ENCODE results near the gene BFSP1. TPM values are rescaled to one million over a fixed set of nuclear protein-coding genes. Genes with fewer than 3 reads are reported as not detected.

BFSP1 gene
- total RNA-seq, 4 donors from 2014 or later = 0.18 to 0.46 TPM; not detected in 2

GRCh38 chr20:17558941-17559304 is 27.7 kb upstream of the BFSP1 start:
- in situ Hi-C loops (cut with MboI; ENCODE audit: low sequenced_read_pairs in 4 of 4) (no loop called here), intact Hi-C loops (cut with DNase I; ENCODE audit: low total_unique reads) (no loop called here)
- no peaks in the 10 kb centered on the region for H3K36me3 ChIP-seq
- no peaks in the 10 kb centered on the region for H3K9me3 ChIP-seq
- H3K4me1 ChIP-seq = no peaks in the 10 kb centered on the region
- no peak for TF ChIP-seq CTCF (IDR thresholded peaks at IDR 0.05 in 4 of 5, conservative IDR thresholded peaks at IDR 0.05 in 1 of 5)
- no peak for TF ChIP-seq POLR2A (IDR thresholded peaks at IDR 0.05)
- DNase-seq = no peak
- H3K27ac ChIP-seq = peak overlapping the region; percentile 24 to 74 (median 61)
- H3K27me3 ChIP-seq = no peaks in the 10 kb centered on the region
- ATAC-seq = no peak
- H3K4me3 ChIP-seq = no peak overlapping the region

GRCh38 chr20:17558154-17558940 is 27.2 kb upstream of the BFSP1 start:
- peak in 1 of 2 donors; percentile 55 for ATAC-seq
- Histone ChIP-seq H3K36me3 (no peaks in the 10 kb centered on the region), H3K4me1 (no peaks in the 10 kb centered on the region), H3K27me3 (no peaks in the 10 kb centered on the region), H3K27ac (peak overlapping the region; percentile 24 to 74 (median 61)), H3K9me3 (no peaks in the 10 kb centered on the region), H3K4me3 (no peak overlapping the region)
- DNase-seq = no peak
- intact Hi-C loops (cut with DNase I; ENCODE audit: low total_unique reads) = no loop called here
- in situ Hi-C loops (cut with MboI; ENCODE audit: low sequenced_read_pairs in 4 of 4) = no loop called here
- TF ChIP-seq POLR2A (IDR thresholded peaks at IDR 0.05) (no peak), CTCF (IDR thresholded peaks at IDR 0.05 in 4 of 5, conservative IDR thresholded peaks at IDR 0.05 in 1 of 5) (no peak)

- DNase-seq (no peak), ATAC-seq (no peak)
- no peaks in the 10 kb centered on the region for H3K9me3 ChIP-seq
- intact Hi-C loops (cut with DNase I; ENCODE audit: low total_unique reads) = no loop called here
- TF ChIP-seq POLR2A (IDR thresholded peaks at IDR 0.05) (no peak), CTCF (IDR thresholded peaks at IDR 0.05 in 4 of 5, conservative IDR thresholded peaks at IDR 0.05 in 1 of 5) (no peak)
- H3K36me3 ChIP-seq = no peaks in the 10 kb centered on the region
- in situ Hi-C loops (cut with MboI; ENCODE audit: low sequenced_read_pairs in 4 of 4) = no loop called here
- H3K4me1 ChIP-seq = no peaks in the 10 kb centered on the region
- H3K27ac ChIP-seq = peak overlapping the region; percentile 24 to 74 (median 61)
- no peaks in the 10 kb centered on the region for H3K27me3 ChIP-seq
- no peak overlapping the region for H3K4me3 ChIP-seq
These were observed 26.5 kb upstream of the BFSP1 start for GRCh38 chr20:17557675-17558006.

- in situ Hi-C loops (cut with MboI; ENCODE audit: low sequenced_read_pairs in 4 of 4) (no loop called here), intact Hi-C loops (cut with DNase I; ENCODE audit: low total_unique reads) (no loop called here)
- no peak for TF ChIP-seq POLR2A (IDR thresholded peaks at IDR 0.05)
- no peak for TF ChIP-seq CTCF (IDR thresholded peaks at IDR 0.05 in 4 of 5, conservative IDR thresholded peaks at IDR 0.05 in 1 of 5)
- Histone ChIP-seq H3K9me3 (no peaks in the 10 kb centered on the region), H3K4me1 (no peaks in the 10 kb centered on the region), H3K27ac (peak overlapping the region; percentile 24 to 74 (median 61)), H3K27me3 (no peaks in the 10 kb centered on the region), H3K36me3 (no peaks in the 10 kb centered on the region), H3K4me3 (no peak overlapping the region)
- no peak for ATAC-seq
- DNase-seq = peak in 1 of 2 donors; percentile 24
These were observed 25.9 kb upstream of the BFSP1 start for GRCh38 chr20:17556837-17557674.
